ENCODE data around the gene GFM2.
A peak's percentile ranks its signal among the peaks of the same experiment; 100 is the strongest.
"Not testable (repeated sequence)": the region's sequence is repeated elsewhere in the genome, so short reads cannot be mapped to it uniquely, and the experiment has no call there.

The GFM2 gene

DNA sequence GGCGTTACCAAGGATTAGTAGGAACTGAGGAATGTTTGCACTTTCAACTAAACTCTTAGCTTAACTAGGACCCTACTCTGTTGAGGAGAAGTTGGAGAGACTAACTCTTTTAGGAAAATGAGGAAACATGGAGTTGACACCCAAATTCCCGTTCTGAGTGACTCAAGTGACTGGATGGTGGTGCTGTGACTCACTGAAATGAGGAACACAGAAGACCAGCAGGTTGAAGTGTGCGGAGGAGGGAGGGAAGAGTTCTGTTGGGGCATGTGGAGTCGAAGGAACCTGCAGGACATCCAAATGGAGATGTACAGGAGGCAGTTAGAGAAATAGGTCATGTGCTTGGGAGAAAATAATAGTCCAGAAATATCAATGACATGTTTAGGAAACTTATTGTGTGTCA, 73.7 kb downstream of the GFM2 start:
- DNase-seq (ENCODE audit: low read depth in 2 of 2): no peak

DNA sequence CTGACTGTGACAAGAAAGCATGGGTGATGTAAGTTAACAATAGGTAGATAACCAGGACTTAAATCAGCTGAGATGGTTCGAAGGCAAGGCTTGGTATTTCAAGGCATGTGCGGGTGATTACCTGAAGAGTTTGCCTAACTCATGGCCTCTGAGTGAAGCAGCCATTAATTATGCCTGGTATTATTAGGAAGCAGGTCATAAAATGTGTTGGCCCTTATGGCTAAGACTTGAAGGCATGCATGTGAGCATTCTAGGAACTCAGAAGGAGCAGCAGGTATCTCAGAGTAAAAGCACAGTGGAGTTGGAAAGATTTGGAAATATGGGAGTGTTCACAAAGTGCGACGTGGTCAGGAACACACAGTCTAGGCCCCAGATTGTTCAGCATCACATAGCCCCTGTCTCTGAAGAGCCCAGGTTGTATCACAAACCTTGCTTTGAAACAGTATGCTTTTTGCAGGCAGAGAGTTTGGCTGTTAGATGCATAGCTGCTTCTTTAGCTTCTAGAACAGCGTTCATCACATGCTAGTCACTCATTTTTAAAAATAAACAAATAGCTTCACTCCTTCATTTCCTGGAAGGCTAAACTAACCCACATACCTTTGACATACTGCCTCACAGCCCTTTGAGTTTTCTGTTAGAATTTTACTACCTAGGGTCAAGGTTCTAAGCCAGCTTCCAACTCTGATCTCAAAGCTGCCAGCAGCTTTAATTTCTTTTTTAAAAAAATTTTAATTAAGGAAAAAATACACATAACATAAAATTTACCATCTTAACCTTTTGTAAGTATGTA, 79.8 kb downstream of the GFM2 start:
- no peak for DNase-seq (ENCODE audit: low read depth in 2 of 2)

DNA sequence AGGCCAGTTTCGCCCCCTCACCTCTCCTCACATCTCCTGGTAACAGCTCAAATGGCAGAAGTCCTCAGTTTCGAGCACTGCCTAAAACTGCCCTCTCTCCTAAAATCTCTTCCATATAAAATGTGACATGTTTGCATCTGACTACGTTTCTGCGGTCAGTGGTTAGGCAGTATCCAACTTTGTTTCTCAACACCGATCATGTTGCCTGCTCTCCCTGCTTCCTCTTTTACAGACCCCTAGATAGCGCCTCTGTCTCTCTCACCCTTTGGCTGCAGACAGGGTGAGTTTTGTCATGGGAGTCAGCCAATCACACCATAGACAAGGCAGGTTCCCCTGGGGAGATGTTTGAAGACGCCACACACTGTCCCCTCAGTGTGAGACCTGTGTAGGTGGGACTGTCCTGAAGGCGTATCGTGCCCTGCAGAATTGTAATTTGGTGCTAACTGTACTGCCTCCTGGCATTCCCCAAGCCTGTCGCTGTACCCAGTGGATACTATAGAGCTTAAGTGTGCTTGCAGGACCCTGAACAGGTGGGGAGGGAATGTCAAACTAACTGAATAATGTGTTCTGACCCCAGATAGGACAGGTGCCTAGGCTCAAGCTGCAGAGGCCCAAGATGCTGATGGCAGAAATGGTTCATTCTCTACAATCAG, 80.8 kb downstream of the GFM2 start:
- DNase-seq (ENCODE audit: low read depth in 2 of 2): peak in 1 of 2 donors; percentile 4

DNA sequence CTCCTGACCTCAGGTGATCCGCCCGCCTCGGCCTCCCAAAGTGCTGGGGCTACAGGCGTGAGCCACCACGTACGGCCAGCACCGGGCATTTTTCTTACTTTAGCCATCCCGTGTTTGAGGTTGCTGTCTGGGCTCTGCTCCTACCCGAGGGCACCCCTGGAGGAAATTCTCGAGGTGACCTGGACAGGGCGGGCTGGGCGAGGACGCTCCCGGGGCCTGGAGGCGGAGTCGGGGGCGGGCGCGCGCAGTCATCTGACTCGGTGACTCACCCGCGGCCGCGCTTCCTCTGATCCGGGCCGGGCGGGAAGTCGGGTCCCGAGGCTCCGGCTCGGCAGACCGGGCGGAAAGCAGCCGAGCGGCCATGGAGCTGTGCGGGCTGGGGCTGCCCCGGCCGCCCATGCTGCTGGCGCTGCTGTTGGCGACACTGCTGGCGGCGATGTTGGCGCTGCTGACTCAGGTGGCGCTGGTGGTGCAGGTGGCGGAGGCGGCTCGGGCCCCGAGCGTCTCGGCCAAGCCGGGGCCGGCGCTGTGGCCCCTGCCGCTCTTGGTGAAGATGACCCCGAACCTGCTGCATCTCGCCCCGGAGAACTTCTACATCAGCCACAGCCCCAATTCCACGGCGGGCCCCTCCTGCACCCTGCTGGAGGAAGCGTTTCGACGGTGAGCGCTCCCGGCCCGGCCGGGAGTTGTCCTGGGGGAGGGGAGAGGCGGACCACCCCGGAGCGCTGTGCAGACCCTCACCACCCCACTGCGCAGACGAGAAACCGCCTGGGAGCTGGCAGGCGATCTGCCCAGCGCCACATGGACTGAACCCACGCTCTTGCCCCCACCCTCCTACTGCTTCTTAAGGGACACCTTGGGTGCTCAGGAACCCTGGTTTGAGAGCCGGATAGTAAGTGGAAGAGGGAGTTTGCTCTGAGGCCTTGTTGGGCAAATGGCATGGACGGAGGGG, 81.7 kb downstream of the GFM2 start, which contains the start of gene HEXB:
TSS of gene HEXB (plus strand) at position 334 of the 952 bp plus-strand sequence. CDS start at position 362, 28 bp downstream.
- DNase-seq (ENCODE audit: low read depth in 2 of 2): peak; percentile 64 to 74

DNA sequence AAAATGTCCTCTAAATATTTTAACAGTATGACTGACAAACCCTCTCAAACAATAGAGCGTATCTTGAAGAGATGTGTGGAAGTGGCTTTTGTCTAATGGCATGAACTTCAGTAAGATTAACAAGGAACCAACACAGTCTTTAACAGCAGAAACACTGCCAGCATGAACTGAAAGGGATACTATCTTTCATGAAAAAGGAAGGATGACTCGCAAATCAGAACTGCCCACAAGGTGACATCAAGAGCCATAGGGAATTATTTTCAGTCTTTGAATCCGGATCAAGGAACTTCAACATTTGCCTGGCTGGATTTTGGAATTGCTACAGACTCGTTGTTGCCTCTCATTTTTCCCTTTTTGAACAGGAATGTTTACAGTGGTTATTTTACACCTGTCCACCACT, 87.0 kb downstream of the GFM2 start:
- DNase-seq (ENCODE audit: low read depth in 2 of 2): no peak

GRCh38 chr5:74679300-74679699, 87.6 kb downstream of the GFM2 start:
- DNase-seq (ENCODE audit: low read depth in 2 of 2): not testable (repeated sequence)

GRCh38 chr5:74678123-74678522, 88.8 kb downstream of the GFM2 start:
- not testable (repeated sequence) for DNase-seq (ENCODE audit: low read depth in 2 of 2)

GRCh38 chr5:74676466-74676865, 90.5 kb downstream of the GFM2 start:
- not testable (repeated sequence) for DNase-seq (ENCODE audit: low read depth in 2 of 2)

- no peak for DNase-seq (ENCODE audit: low read depth in 2 of 2)
These were observed 93.7 kb downstream of the GFM2 start for GRCh38 chr5:74673011-74673790.

DNA sequence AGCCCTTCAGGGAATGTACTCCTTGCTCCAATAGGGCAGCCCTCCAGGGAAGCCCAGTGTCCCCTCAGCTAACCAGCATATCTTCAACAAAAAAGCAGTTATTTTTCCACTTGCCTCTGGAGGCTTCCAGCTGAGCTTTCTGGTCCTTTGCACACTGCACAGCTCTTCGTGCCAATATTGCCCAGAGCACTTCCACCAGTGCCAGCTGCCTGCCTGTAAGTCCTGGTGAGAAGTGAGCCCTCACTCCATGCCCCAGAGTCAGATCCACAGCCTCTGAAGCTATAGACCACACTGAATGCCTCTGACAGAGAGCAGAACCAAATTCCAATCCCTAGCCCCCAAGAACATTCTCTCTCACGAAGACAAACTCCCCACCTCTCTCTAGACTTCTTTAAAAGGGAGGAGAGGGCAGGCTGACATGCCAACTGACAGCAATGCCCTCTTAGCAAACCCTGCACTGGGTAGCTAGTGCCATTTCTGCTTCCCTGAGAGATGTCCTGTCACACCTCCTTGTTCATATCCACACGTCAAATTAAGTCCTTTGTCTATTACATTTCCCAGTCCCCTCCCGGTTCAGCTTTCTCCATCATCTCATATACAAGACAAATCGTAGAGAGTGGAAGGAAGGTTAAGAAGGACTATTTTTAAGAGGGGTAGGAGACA, 94.6 kb downstream of the GFM2 start:
- DNase-seq (ENCODE audit: low read depth in 2 of 2): no peak
